ENCODE measurements around the gene STUB1.

- no peak for TF ChIP-seq CTCF (IDR thresholded peaks at IDR 0.05; ENCODE audit: borderline replicate concordance, extremely low read depth, low read length, poor library complexity, severe bottlenecking)
- TF ChIP-seq EZH2 (IDR thresholded peaks at IDR 0.05; ENCODE audit: borderline replicate concordance, low read depth, low read length, severe bottlenecking): no peak
These were observed 44.5 kb upstream of the STUB1 start for GRCh38 chr16:635573-636205.

All from DND-41 (cell line).